MM.1S (cell line): Measurements from ENCODE around the gene USP17L11.
"Not testable (repeated sequence)": the region's sequence is repeated elsewhere in the genome, so short reads cannot be mapped to it uniquely, and the experiment has no call there.

Source experiments
- CTCF ChIP-seq: fragments of 300-600 bp; sonication (generic); IDR thresholded peaks from 2 replicates; pipeline ENCODE4 v1.5.1; 2016; ENCODE audit warnings: antibody characterized with exemption, low read length, mixed read lengths
- EZH2 ChIP-seq: fragments of 300-600 bp; sonication (generic); optimal IDR thresholded peaks from 2 replicates; pipeline ENCODE3; 2017; ENCODE audit warnings: low read depth, mild to moderate bottlenecking, antibody characterized with exemption, low read length, mixed read lengths
- EZH2phosphoT487 ChIP-seq: fragments of 300-600 bp; sonication (generic); IDR thresholded peaks from 2 replicates; pipeline ENCODE4 v1.6.1; 2018; ENCODE audit warnings: antibody characterized with exemption, low read length

- TF ChIP-seq CTCF, EZH2, EZH2phosphoT487: not testable (repeated sequence)
Measured at GRCh38 chr4:9238461-9238860, 23.3 kb downstream of the USP17L11 start.
